ENCODE measurements around the gene FAAP20.

Gene FAAP20

GRCh38 chr1:2193514-2194281 is 874 bp downstream of the FAAP20 start:
- DNase-seq, result no peak

GRCh38 chr1:2192031-2192995 is 2.3 kb downstream of the FAAP20 start:
- no peak for DNase-seq

DNA sequence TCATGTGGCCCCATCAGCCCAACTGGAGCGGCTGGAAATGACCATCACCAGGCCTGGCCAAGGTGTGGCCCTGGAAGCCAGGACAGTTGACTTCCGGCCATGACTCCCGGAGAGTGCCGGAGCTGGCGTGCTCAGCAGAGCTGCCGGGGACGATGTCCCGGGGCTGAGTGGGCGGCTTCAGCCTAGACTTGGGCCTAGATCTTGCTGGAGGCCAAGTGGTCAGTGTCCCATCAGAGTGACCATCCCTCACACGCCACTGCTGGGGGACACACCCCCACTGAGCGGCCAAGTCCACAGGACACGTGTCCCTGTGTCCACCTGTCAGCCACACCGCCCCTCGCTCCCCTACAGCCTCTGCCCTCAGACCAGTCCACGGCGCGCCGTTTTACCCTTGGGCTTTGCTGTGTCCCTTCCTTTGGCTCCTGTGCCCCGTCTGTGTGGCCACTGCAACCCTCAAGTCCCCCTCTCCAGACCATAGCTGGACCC is 4.0 kb downstream of the FAAP20 start:
- DNase-seq, result no peak

DNA sequence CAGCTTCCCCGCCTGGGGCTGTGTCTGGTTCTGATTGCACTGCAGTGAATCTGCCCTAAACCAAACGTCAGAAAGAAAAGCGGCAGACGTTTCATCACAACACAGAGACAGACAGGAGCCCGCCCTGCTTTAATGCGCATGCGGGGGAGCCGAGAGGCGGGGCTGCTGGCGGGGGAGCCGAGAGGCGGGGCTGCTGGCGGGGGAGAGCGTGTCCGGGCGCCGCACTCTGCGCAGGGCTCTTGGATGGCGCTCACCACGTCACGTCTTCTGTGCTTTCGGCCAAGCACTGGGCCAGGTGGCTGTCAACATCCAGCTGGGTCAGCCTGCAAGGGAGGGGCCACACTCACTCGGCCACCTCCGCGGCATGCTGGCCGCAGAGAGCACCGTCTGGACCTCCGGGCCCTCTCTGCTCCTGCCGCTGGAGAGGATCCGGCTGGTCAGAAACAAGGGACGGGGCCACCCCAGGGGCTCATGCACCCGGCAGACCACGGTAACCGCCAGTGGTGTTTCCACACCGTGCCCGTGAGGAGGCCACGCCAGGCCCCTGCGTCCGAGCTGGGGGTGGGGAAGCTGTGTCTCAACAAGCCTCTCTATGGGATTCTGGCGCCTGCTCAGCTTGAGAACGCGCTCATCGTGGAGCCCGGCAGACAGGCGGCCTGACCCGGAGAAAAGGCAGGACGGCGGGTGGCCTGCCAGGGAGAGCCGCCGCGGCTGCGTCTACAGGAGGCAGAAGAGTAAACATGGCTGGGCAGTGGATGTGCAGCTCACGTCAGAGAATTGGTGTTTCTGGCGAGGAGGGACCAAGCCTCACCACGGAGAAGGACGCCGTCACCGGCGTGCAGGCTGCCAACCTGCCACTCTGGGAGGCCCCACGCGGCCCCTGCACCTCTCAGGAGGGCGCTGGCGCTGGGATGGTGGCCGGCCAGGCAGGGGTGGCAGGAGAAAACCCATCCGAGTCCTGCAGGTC is 4.8 kb downstream of the FAAP20 start:
- DNase-seq, result peak; percentile 85 to 86

DNA sequence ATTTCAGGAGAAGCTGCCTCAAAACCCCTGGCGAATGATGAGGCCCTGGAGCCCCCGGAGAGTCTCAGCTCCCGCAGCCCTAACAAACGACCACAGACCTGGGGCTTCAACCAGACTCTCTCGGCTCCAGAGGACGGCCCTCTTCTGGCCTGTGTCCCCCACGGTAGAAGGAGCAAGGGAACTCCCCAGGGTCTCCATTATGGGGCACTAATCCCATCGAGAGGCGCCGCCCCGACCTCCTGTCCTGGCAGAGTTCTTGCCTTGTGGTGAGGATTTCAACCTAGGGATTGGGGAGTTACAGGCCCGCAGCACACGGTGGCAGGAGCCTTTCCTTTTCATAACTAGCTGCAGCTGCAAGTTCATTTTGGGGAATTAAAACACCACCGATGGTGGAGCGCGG is 6.2 kb downstream of the FAAP20 start:
- no peak for DNase-seq

GRCh38 chr1:2187619-2188018 is 7.0 kb downstream of the FAAP20 start:
- DNase-seq, result no peak

DNA sequence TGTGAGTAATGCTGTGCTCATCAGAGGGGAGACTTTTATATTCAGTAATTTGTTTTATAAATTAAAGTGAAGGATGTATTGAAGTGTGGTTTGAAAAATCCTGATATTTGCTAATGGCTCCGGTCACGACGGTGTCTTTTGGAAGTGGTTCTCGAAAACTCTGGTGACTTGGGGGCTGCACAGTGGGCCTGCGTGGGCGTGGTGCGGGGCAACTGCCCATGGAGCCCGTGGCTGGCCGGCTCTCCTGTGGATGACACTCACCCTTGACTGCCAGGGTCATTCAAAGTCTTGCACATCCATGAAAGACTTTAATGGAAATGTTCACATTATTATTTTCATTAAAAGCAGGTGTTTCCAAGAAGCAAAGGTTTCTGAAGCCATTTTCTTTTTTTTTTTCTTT is 7.7 kb downstream of the FAAP20 start:
- DNase-seq, result no peak

GRCh38 chr1:2185880-2186855 is 8.4 kb downstream of the FAAP20 start:
- no peak for DNase-seq

- no peak for DNase-seq
These were observed 9.6 kb downstream of the FAAP20 start for GRCh38 chr1:2184934-2185333.

DNA sequence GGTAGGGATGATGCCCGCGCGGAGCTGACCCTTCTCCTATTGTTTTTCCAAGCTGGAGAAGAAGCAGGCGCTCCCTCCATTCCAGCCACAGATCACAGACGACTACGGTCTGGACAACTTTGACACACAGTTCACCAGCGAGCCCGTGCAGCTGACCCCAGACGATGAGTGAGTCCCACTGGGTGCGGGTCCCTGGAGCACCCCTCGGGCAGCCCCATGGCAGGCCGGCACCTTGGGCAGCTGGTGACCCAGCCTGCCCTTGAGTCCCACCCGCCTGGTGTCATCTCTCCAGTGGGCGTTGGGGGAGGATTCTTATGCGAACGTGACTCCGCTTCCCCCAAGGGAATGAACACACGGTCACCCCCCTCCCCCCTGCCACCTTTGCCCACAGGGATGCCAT is 10.0 kb downstream of the FAAP20 start:
- no peak for DNase-seq

- no peak for DNase-seq
These were observed 10.6 kb downstream of the FAAP20 start for GRCh38 chr1:2183937-2184334.

- no peak for DNase-seq
These were observed 12.2 kb downstream of the FAAP20 start for GRCh38 chr1:2182376-2182775.

- DNase-seq, result no peak
These were observed 12.8 kb downstream of the FAAP20 start for GRCh38 chr1:2181752-2182151.

DNA sequence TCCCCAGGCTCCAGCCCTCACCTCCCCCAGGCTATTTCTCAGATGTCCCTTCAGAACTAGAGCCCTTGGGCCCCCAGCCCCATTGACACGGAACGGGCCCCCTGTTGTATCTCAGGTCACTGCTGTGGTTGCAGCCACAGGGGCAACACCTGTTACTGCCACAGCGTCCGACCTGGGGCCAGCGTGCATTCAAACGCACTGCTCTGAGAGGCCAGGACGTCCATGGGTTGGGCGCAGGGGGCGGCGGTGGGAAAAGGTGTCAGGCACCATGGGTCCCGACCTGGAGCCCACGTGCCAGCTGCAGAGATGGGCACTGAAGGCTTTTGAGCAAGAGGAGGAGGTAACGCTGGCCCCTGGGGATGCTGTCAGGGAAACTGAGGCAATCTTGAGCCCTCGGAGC is 13.3 kb downstream of the FAAP20 start:
- DNase-seq, result no peak

GRCh38 chr1:2180297-2181245 is 14.0 kb downstream of the FAAP20 start:
- no peak for DNase-seq

GRCh38 chr1:2179283-2180013 is 15.1 kb downstream of the FAAP20 start:
- DNase-seq, result no peak

DNA sequence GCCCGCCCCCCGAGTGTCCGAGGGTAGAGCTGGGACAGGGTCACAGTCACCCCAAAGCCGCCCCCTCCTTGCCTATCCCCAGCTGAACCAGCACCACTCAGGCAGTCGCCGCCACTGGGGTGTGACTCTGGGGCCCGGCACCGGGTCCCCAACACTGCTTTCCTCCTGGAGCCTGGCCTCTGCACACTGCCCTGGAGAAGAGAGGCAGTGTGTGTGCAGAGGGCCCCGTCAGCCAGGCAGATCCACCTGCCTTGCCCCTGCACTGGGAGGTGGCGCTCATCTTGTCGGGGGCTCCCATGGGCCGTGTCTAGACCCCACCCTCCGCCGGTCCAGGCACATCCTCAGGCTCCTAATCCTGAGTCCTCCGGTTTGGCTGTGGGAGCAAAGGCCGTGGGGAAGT is 15.7 kb downstream of the FAAP20 start:
- no peak for DNase-seq

DNA sequence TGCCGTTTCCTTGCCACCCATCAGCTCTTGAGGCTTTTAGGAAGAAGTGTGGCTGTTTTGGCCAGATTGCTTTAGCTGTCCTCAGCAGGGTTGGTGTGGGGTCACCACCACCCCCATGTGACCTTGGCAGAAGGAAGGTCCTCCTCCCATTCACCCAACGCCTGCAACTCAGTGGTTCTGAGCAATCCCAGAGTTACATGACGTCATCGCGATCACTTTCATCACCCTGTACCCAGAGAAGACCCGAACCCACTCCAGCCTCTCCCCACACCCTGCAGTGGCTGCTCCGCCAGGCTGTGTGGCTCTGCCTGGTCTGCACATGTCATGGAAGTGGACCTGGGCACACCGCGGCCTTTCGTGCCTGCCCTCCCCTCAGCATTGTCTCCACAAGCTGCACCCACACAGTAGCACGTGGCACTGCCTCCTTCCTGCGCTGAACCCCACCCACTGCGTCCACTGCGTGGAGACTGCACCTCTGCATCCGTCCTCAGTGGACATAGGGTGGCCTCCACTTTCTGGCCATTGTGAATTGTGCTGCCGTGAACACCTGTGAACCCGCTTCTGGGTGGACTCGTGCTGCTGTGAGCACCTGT is 16.5 kb downstream of the FAAP20 start:
- no peak for DNase-seq

- DNase-seq, result no peak
These were observed 17.0 kb downstream of the FAAP20 start for GRCh38 chr1:2177541-2177940.
